SKM-1 (cell line): ENCODE measurements around the gene TMEM187.
"Not testable (repeated sequence)": the region's sequence is repeated elsewhere in the genome, so short reads cannot be mapped to it uniquely, and the experiment has no call there.

ENCODE experiments used
- DNase-seq: peaks from one replicate; lab custom pipeline; 2025; ENCODE audit not compliant: unreplicated experiment; lab: John Stamatoyannopoulos, UW

Gene TMEM187

GRCh38 chrX:153970357-153971123 lies 2.0 kb upstream of the TMEM187 start:
- DNase-seq = no peak

- DNase-seq = peak; percentile 3
Observed at GRCh38 chrX:153971124-153971449, 1.5 kb upstream of the TMEM187 start.

DNA sequence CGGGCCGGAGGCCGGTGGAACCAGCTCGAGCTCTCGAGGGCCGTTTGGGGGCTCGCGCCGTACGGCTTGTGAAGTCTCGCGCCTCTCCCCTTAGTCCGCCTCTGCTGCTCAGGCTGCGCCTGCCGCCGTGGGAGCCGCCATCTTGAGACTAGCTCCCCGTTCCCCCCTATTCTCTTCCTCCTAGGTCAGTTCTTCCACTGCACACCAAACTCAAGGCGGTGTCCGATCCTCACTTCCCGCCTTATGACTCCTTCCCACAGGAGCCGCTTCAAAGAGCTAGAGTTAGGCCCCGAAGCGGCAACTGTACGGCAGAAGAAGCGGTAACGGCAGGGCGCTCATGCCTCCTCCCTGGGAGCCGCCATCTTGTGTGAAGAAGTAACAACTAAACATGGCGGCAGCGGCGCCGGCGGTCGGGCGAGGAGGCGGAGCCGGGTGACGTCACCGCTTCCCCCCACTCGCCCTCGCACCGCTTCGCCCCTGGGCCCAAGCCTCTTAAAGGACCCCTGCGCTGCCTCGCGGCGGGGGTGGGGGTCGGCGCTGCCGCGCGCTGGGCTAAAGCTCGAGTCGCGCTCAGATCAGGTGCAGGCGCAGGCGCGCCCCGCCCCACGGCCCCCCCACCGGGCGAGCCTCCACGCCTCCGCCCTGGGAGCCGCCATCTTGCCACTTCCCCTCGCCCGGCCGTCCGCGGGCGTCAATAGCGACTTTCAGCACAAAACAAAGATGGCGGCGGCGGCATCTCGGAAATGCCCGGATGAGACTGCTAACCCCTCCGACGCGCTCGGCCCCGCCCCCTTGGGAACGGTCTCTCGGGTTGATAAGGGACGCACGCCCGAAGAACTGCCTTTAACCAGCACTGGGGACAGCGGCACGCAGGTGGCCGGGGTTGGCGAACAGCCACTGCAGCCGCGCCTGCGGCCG lies 845 bp upstream of the TMEM187 start, which contains the start of gene HCFC1:
HCFC1 (minus strand) TSS at position 369 of the 918 bp plus-strand sequence. CDS start 978 bp downstream, outside the sequence.
- peak; percentile 16 for DNase-seq

DNA sequence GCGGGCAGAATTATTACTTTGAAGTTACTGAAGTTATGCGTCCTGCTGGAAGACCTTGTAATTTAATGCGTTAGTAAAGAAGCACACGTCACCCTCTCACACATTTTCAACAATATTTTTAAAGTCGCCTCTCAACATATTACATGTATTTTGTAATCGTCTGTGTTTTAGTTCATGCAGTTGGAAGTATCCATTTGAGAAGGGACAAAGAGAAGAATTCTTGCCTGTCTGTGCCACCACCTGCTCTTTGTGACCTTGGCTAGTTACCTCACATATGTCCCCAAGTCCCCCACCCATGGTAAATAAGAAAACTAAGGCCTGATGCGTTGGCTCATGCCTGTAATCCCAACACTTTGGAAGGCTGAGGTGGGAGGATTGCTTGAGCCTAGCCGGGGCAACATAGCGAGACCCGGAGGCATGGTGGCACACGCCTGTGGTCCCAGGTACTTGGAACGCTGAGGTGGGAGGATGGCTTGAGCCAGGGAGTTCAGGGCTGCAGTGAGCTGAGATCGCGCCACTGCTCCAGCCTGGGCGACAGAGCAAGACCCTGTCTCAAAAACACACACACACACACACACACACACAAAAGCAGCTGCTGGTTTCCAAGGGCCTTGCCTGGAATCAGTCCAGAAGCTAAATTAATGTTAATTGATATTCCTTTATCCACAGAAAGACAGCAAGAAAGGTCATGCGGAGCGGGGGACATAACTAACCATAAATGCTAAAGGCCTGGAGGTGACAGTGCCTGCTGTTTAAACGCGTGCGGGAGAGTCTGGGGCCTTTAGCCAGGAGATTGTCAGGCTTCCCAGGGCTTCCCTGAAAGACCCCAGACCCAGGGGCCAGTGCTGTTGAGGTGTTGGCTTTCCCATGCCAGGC lies 811 bp downstream of the TMEM187 start:
- DNase-seq = no peak

GRCh38 chrX:153974003-153974725 lies 1.6 kb downstream of the TMEM187 start:
- DNase-seq = no peak

DNA sequence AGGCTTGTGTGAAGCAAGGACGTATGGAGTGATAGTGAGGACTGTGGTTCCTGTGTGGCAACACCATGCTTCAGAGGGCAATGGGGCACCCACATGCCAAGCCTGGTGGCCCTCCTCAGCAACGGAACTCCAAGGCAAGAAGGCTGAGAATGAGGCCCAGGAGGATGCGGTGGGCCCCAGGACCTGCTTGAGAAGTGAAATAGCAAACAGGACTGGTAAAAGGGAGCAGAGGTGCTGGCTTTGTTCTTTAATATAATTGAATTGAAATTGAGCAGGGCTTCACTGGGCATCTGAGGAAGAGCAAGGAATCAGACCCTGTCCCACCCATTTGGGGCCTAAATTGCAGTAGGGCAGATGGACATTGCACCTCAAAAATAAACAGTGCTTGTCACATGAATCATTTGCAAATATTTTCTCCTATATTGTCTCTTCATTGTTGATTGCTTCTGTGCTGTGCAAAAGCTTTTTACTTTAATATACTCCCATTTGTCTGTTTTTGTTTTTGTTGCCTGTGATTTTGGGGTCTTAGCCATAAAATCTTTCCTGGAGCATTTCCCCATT lies 2.3 kb downstream of the TMEM187 start:
- DNase-seq = no peak

- not testable (repeated sequence) for DNase-seq
Observed at GRCh38 chrX:153980394-153980793, 7.8 kb downstream of the TMEM187 start.

- DNase-seq = no peak
Observed at GRCh38 chrX:153981231-153981630, 8.7 kb downstream of the TMEM187 start.

GRCh38 chrX:153981771-153982533 lies 9.4 kb downstream of the TMEM187 start:
- no peak for DNase-seq

DNA sequence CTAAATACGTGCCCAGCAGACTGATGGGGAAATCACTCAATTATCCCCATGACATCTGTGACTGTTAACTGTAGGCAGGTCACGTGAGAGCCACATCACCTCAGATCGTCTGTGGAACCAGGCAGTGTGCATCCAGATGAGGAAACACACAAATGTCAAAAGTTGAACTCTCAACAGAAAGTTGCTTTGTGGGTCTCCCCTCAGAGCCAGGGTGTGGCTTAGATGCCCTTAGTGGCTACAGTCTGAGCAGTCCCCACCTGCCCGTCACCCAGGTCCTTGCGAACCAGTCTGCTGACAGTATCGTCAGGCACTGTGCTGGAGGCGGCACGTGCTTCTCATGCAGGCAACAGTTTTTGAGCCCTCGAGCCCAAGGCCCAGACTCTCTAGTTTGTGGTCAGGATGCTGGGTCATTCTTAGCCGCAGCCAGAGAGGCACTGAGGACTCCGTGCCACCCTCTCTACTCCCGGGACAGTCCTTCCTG lies 10.8 kb downstream of the TMEM187 start:
- DNase-seq = no peak

DNA sequence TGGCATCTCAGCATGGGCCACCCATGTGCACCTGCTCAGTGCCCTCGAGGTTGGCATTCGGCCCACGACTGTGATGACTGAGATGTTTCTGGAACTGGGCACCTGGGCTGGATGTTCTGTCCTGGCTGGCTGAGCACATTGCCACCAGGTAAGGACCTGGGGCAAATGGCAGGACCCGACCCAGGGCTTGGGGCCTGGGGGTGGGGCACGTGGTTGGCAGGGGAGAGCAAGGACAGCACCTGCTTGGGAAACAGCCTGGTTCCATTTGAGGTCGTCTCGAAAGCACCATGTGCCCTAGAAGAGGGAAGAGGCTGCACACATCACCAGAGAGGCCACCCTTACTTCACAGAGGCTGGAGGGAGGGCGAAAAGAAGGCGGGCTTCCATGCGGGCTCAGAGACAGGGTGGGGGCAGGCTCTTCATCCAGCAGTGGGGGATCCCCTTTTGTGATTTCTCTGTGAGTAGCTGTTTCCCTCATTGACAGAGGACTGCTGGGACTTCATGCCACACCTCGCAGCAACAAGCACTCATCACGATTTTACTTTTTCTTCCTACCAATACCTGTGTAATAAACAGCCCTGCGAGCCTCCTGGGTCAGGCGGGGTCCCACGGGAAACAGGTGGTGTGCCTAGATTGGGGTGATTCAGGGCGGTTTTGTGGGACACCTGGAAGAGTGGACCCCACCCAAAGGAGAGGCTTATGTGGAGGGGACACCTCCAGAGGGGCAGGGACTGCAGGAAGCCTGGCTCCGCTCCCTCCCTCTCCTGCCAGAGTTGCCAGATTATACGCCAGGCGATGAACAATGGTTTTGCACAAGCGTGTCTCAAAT lies 12.0 kb downstream of the TMEM187 start:
- DNase-seq = no peak

DNA sequence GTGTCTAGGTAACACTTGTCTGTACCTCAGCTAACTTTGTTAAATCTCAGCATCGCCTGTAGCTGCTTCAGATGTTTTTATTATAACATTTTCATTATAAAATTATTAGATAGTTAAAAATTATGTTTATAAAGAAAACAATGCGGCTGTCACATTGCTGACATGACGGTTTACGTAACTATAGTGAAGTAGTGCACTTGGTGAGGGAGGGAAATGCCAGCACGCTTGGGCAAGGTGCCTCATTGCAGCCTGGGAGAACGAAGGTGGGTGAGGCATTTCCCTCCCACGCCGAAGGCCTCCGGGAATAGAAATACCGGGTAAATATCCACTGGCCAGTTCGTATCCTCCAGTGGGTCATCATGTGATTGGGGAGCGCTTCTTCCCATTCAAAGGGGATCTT lies 15.9 kb downstream of the TMEM187 start:
- no peak for DNase-seq

GRCh38 chrX:153989973-153990655 lies 17.6 kb downstream of the TMEM187 start:
- DNase-seq = no peak

DNA sequence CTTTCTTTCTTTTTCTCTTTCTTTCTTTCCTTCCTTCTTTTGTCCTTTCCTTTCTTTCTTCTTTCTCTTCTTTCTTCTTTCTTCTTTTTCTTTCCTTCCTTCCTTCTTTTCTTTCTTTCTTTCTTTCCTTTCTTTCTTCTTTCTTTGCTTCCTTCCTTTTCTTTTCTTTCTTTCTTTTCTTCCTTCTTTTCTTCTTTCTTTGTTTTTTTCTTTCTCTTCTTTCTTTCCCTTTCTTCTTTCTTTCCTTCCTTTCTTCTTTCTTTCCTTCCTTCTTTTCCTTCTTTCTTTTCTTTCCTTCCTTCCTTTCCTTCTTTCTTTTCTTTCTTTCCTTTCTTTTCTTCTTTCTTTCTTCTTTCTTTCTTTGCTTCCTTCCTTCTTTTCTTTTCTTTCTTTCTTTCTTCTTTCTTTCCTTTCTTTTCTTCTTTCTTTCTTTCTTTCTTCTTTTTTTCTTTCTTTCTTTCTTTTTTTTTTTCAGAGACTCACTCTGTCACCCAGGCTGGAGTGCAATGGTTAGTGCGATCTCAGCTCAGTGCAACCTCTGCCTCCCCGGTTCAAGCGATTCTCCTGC lies 18.5 kb downstream of the TMEM187 start:
- no peak for DNase-seq

- DNase-seq = no peak
Observed at GRCh38 chrX:153992180-153992579, 19.6 kb downstream of the TMEM187 start.

DNA sequence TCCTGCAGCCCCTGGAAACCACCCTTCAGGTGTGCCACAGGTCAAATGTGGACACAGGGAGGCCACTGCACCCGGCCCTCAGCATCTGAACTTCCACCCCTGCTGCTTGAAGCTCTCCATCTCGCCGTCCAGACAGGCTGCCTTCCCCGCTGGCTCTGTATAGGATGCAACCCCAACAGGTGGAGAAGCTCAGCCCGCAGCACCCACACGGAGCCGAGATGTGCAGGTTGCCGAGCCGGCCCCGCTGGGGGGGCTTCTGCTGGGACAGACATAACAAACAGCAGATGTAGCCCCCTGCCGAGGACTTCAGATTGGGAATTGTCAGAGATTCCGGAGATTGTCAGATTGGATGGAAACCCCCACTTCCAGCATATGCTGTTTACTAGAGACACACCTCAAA lies 20.5 kb downstream of the TMEM187 start:
- DNase-seq = no peak

DNA sequence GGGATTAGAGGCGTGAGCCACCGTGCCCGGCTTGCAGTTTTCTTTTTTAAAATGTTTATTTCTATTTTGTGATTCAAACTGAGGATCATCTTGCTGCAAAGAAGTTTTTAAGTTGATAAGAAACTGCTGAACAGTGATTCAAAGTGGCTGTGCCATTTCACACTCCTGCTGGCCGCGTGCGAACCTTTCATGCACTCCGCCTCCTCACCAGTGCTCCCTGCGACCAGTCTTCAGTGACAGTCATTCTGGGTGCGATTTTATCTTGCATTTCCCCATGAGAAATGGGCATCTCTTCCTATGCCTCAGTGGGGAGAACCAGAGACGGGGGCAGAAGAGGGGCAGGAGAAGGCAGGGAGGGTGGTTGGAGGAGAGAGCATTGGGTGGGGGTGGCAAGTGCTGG lies 21.4 kb downstream of the TMEM187 start:
- no peak for DNase-seq
